A549 treated with DMSO at 1 μM for 4 hours (cell line): ENCODE results near the gene SASH1. TPM values are rescaled to one million over a fixed set of nuclear protein-coding genes. Genes with fewer than 3 reads are reported as not detected.

Source experiments
- total RNA-seq: library from RNA; stranded (reverse); fragments of 200-300 nt; extraction: Qiagen RNA extraction; gene quantifications from 5 replicates; pipeline ENCODE4 v1.2.3, GENCODE V29; 2022; ENCODE audit warnings: low read depth

SASH1 gene
- total RNA-seq: 2.9 to 4.2 TPM (median 3.9 TPM) in 5 replicates

DNA sequence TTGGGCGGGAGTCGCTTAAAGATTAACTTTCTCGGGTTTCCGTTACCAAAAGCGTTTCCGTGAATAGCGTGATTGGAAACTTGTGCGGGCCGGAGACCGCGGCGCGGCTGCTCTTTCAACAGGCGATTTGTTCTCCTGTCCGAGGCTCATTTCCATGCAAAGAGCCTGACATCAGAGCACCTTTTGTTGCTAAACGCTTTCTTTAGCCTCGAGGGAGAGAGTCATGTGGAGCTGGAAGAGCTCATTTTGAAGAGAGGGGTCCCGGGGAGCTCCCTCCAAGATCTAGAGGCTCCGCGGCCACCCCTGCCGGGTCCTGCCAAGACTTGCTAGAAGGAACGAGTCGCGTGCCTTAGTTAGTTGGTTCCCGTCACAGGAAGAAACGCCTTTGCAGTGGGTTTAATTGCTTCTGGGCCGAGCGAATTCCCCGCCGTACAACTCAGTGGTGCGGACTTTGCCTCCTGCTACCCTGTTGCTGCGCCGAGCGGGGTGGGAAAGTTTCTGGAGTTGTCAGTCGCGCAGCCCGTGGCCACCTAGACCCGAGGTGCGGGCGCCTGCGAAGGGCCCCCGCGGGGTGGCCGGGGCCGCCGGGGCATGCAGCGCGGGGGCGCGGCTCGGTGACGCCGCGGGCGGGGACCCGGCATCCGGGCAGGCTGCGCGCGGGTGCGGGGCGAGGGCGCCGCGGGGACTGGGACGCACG is at the start of gene SASH1:
Gene SASH1, plus strand, starts transcription at position 489 of the 697 bp plus-strand sequence. CDS start 230 bp downstream, outside the sequence.

